Breast epithelium (tissue), 4 donors: Measurements from ENCODE around the gene IGFBPL1. TPM values are rescaled to one million over a fixed set of nuclear protein-coding genes. Genes with fewer than 3 reads are reported as not detected.

ENCODE experiments used
- DNase-seq, 2 donors: peaks; one replicate each; pipeline ENCODE4 v3.0.0-alpha.2; 2019; ENCODE audit warnings: low spot score in 2 of 2
- H3K27ac ChIP-seq, 2 donors: fragments of 200-600 bp; sonication (generic) in 1 of 2; one replicate each; pipeline ENCODE4 v1.5.1; 2016 to 2019; ENCODE audit warnings: mild to moderate bottlenecking in 1 of 2
- H3K27me3 ChIP-seq, 2 donors: fragments of 200-600 bp; sonication (generic) in 1 of 2; one replicate each; pipeline versions ENCODE4 v1.5.1 to v1.6.0; 2017 to 2019; ENCODE audit warnings: control low read depth in 1 of 2, mild to moderate bottlenecking in 1 of 2
- H3K36me3 ChIP-seq: fragments of 200-600 bp; one replicate; pipeline ENCODE4 v1.5.1; 2019
- H3K4me1 ChIP-seq, 2 donors: fragments of 200-600 bp; sonication (generic); one replicate each; pipeline ENCODE4 v1.5.1; 2016 to 2019; ENCODE audit warnings: control low read depth in 1 of 2
- H3K4me3 ChIP-seq, 3 donors: fragments of 200-600 bp; sonication (generic); 1 replicate in 2 of 3; 2 replicates in 1 of 3; pipeline ENCODE4 v1.5.1; 2016 to 2019; ENCODE audit warnings: mild to moderate bottlenecking in 3 of 3, moderate library complexity in 2 of 3
- H3K9me3 ChIP-seq, 2 donors: fragments of 200-600 bp; sonication (generic) in 1 of 2; one replicate each; pipeline ENCODE4 v1.5.1; 2016 to 2019; ENCODE audit warnings: control low read depth in 1 of 2
- CTCF ChIP-seq, 3 donors: fragments of 450-650 bp; IDR thresholded peaks; one replicate each; pipeline ENCODE4 v1.5.1; 2016 to 2017; ENCODE audit warnings: antibody characterized with exemption in 3 of 3, mild to moderate bottlenecking in 3 of 3, moderate library complexity in 3 of 3
- POLR2A ChIP-seq: fragments of 450-650 bp; IDR thresholded peaks from one replicate; pipeline ENCODE4 v1.6.1; 2016; ENCODE audit warnings: antibody characterized with exemption, mild to moderate bottlenecking, moderate library complexity
- POLR2AphosphoS5 ChIP-seq, 3 donors: sonication (generic); formaldehyde crosslinking; IDR thresholded peaks; one replicate each; pipeline ENCODE4 v1.6.1; 2017; ENCODE audit warnings: antibody characterized with exemption in 3 of 3
- intact Hi-C: fragments of 100-400 bp; cut with DNase I; formaldehyde crosslinking; loops from one replicate; pipeline ENCODE4 v1.15.1; 2023; ENCODE audit warnings: low total_unique reads
- total RNA-seq, 3 donors: library from RNA; depleted of rRNA; stranded (reverse); fragments of >200 nt; gene quantifications; one replicate each; pipeline ENCODE4 v1.1.0, GENCODE V29; 2016

IGFBPL1 gene
- total RNA-seq, 3 donors from 2014 or later: not detected

DNA sequence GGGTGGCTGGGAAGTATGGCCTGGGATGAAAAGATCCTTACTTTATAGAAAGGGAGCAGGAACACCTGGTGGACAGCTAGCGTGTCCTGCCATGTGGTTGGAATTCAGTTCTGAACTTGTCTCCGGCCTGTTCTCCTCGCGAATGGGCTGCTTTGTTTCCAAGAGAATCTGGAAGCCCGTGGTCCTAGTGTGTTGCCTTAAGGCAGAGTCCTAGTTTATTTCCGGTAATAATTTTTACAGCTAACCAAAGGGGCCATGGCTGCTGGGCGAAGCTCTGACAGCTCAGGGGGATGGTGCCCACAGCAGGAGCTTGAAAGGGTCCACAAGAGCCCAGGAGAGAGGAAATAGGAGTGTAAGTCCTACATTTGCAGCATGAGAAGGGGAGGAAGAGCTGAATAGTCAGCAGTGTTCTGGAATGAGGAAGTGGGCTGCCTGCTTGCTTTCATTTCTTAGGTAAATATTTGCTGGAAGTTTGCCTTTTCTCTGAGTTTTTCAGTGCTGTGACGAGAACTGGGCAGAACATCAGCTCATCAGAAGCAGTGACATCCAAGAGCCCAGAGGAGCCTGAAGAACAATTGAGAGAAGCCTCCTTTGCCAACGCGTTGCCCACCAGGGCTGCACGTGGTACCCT lies 13.1 kb upstream of the IGFBPL1 start:
- DNase-seq: peak in 1 of 2 donors; percentile 27
- peak overlapping the region; percentile 69 to 70 for H3K27ac ChIP-seq
- intact Hi-C loops: no loop called here

DNA sequence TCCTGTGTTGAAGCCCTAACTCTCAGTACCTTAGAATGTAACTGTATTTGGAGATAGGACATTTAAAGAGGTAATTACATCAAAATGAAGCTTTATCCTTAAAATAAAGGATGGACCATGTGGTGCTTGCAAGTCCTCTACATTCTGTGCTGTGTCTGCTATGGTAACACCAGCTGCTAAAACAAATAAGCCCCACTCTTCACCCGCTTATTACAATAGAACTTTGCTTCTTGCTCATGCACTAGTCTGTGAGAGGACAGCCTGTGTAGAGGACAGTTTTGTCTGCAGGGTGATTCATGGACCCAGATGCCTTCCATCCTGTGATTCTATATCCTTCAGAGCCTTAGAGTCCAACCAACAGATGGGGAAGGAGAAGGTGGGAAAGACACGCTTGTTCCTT lies 12.5 kb upstream of the IGFBPL1 start:
- TF ChIP-seq CTCF (IDR thresholded peaks at IDR 0.05): no peak
- TF ChIP-seq POLR2A: no peak
- no peak for TF ChIP-seq POLR2AphosphoS5 (IDR thresholded peaks at IDR 0.05)
- no peaks in the 10 kb centered on the region for H3K36me3 ChIP-seq
- H3K9me3 ChIP-seq: no peaks in the 10 kb centered on the region
- no peak overlapping the region for H3K4me3 ChIP-seq
- no peaks in the 10 kb centered on the region for H3K4me1 ChIP-seq
- DNase-seq: no peak
- intact Hi-C loops: no loop called here
- H3K27ac ChIP-seq: peak overlapping the region; percentile 69 to 70
- no peaks in the 10 kb centered on the region for H3K27me3 ChIP-seq

More for the DNA sequence above, 13.1 kb upstream of the IGFBPL1 start:
- Histone ChIP-seq H3K27me3 (no peaks in the 10 kb centered on the region), H3K9me3 (no peaks in the 10 kb centered on the region), H3K4me3 (peak overlapping the region in 2 of 3 donors; percentile 14 to 21), H3K4me1 (no peaks in the 10 kb centered on the region), H3K36me3 (no peaks in the 10 kb centered on the region)
- TF ChIP-seq POLR2AphosphoS5 (IDR thresholded peaks at IDR 0.05): no peak
- no peak for TF ChIP-seq POLR2A
- no peak for TF ChIP-seq CTCF (IDR thresholded peaks at IDR 0.05)

DNA sequence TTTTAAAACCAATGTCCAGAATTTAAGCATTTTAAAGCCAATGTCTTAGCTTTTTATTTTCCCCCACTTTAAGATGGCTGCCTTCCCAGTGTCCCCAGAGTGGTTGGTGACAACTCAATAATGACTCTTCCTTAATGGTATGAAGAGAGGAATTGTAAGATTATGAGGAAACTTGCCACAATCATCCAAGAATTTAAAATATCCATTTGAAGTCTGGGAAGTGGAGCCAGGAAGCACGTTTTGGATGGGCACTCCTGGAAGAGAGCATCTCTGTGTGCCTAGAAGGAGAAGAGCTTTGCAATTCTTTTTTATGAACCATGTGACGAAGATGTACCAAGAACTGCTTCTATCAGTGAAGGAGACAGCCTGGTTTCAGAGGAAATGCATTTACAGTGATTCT lies 11.3 kb upstream of the IGFBPL1 start:
- H3K36me3 ChIP-seq: no peaks in the 10 kb centered on the region
- no peak for DNase-seq
- no peaks in the 10 kb centered on the region for H3K27me3 ChIP-seq
- H3K4me1 ChIP-seq: no peaks in the 10 kb centered on the region
- intact Hi-C loops: no loop called here
- TF ChIP-seq CTCF (IDR thresholded peaks at IDR 0.05) (no peak), POLR2A (no peak), POLR2AphosphoS5 (IDR thresholded peaks at IDR 0.05) (no peak)
- no peak overlapping the region for H3K4me3 ChIP-seq
- no peaks in the 10 kb centered on the region for H3K9me3 ChIP-seq
- no peak overlapping the region for H3K27ac ChIP-seq

DNA sequence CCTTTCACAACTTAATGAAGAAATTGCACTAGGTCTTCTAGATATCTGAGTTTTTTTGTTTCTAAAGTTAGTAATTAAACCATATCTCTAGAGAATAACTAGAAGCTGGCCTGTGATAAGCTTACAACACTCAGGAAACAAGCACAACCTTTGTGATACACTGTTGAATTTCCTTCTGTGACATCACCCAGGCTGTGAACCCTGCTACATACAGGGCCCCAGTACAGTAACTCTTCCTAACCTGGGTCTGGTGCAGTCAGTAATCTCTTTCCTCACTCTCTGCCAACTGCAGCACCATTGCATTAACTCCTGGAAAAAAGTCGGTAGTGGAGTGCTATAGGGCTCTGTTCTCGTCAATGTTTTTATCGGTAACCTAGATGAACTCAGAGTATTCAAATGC lies 10.6 kb upstream of the IGFBPL1 start:
- H3K27ac ChIP-seq: no peak overlapping the region
- H3K27me3 ChIP-seq: no peaks in the 10 kb centered on the region
- intact Hi-C loops: no loop called here
- no peak for DNase-seq
- H3K36me3 ChIP-seq: no peaks in the 10 kb centered on the region
- no peaks in the 10 kb centered on the region for H3K9me3 ChIP-seq
- H3K4me1 ChIP-seq: no peaks in the 10 kb centered on the region
- TF ChIP-seq POLR2AphosphoS5 (IDR thresholded peaks at IDR 0.05): no peak
- no peak for TF ChIP-seq CTCF (IDR thresholded peaks at IDR 0.05)
- H3K4me3 ChIP-seq: no peak overlapping the region

GRCh38 chr9:38434365-38434764 lies 10.1 kb upstream of the IGFBPL1 start:
- intact Hi-C loops: no loop called here
- DNase-seq: no peak

More at GRCh38 chr9:38434365-38434764, 10.1 kb upstream of the IGFBPL1 start:
- no peak overlapping the region for H3K4me3 ChIP-seq
- TF ChIP-seq POLR2AphosphoS5 (IDR thresholded peaks at IDR 0.05): no peak
- TF ChIP-seq CTCF (IDR thresholded peaks at IDR 0.05): no peak
- TF ChIP-seq POLR2A: no peak
- H3K4me1 ChIP-seq: no peaks in the 10 kb centered on the region
- H3K9me3 ChIP-seq: no peaks in the 10 kb centered on the region
- H3K27me3 ChIP-seq: no peaks in the 10 kb centered on the region
- H3K27ac ChIP-seq: no peak overlapping the region
- no peaks in the 10 kb centered on the region for H3K36me3 ChIP-seq
